Occipital lobe (tissue), 1 donor: ENCODE measurements around the gene SCRN3. TPM values are rescaled to one million over a fixed set of nuclear protein-coding genes. Genes with fewer than 3 reads are reported as not detected.

Experiments used
- total RNA-seq: library from RNA; depleted of rRNA; stranded (reverse); fragments of >200 nt; gene quantifications from one replicate; pipeline ENCODE4 v1.2.3, GENCODE V29; 2014

The SCRN3 gene
- total RNA-seq, 1 donor from 2014 or later, result 54.0 TPM

Other genes starting within 250 kb of the SCRN3 start
- 92.8 TPM for gene OLA1, start 147.2 kb upstream of the SCRN3 start, total RNA-seq
- gene SP9, start 60.8 kb upstream of the SCRN3 start, total RNA-seq, result 7.0 TPM
- gene GPR155, start 91.3 kb downstream of the SCRN3 start, total RNA-seq, result 15.6 TPM
- gene WIPF1, start 202.1 kb downstream of the SCRN3 start, total RNA-seq, result 2.7 TPM